Measurements from ENCODE around the gene FOXP4.

FOXP4 gene

DNA sequence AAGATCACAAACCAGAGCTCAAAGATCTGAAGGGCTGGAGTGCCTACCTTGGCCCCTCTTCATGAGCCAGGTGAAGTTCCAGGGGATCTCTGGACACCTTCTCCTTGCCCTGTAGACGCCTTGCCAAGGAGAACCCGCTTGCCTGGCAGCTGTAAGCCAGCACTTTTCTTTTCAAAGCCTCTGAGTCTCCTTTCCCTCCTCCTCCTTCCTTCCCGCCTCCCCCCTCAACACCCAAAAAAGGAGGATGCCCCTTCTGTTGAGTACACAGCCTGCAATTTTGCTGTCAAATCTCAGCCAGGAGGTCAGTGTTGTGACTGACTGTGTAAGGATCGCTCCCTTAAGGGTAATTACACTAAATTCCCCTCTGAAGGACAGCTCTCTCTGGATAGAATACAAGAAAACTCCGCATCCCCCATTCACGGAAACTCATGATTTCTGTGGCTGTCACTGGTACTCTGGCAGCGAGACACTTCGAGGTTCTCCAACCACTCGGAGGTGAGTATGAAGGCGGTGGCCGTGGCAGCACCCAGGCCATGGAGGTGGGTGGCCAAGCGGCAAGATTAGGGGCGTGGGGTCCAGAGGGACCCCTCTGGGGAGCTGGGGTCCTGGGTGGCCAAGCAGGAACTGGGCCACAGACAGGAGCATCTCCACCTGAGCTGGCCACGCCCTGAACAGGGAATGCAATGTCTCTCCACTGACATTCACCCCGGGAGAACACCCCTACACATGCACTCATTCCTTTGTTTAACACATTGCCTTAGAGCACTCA lies 23.2 kb upstream of the FOXP4 start:
- DNase-seq (ENCODE audit: low read depth, low spot score) = no peak

DNA sequence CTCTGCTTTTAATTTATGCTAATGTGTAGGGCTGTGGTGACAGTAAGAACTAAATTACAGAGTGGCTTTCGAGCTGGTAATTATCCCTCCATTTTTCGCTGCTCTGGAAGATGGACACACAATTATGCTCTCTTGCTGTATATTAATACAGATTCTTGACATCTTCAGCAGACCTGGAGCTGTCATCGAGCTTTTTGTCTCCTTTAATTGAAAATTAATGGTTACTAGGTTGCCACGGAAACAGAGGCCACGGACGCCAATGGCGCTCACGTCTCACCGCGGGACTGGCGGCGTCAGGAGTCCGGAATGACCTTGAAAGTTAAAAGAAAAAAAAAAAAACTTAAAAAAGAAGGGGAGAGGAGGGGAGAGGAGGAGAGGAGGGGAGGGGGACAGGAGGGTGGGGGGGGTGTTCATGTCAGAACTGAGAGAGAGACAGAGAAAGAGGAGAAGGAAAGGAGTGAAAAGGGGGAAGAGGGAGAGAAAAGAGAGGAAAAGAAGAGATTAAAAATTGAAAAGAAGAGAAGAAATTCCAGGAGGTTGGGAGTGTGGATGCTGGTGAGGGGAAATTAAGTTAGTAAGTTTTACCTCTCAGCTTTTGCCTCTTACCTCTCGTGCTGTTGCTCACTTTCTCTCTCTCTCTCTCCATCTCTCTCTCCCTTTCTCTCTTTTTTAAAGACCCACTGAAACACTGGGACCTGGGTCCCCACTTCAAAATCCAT lies 22.1 kb upstream of the FOXP4 start:
- no peak for DNase-seq (ENCODE audit: low read depth, low spot score)

GRCh38 chr6:41524634-41525011 lies 21.6 kb upstream of the FOXP4 start:
- no peak for DNase-seq (ENCODE audit: low read depth, low spot score)

- DNase-seq (ENCODE audit: low read depth, low spot score) = peak; percentile 70
Observed at GRCh38 chr6:41527721-41528408, 18.3 kb upstream of the FOXP4 start.

GRCh38 chr6:41528409-41528963 lies 17.7 kb upstream of the FOXP4 start:
- DNase-seq (ENCODE audit: low read depth, low spot score) = no peak

DNA sequence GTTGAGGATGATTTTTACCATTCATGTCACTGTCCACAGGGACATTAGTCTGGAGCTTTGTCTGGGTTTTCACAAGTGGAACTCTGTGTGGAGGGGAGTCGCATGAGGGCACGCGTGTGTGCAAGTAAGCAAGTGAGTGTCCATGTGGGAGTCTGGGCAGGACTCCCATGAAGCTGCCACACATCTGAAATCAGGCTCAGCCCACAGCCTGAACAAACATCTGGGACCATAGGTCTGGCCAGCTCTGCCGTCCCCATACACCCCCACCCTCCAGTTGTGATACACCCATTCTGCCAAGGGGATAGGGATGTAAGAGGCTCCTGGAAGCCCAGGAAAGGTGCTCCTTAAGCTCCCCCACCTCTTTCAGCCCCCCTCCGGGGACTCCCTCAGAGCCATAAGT lies 17.1 kb upstream of the FOXP4 start:
- no peak for DNase-seq (ENCODE audit: low read depth, low spot score)

DNA sequence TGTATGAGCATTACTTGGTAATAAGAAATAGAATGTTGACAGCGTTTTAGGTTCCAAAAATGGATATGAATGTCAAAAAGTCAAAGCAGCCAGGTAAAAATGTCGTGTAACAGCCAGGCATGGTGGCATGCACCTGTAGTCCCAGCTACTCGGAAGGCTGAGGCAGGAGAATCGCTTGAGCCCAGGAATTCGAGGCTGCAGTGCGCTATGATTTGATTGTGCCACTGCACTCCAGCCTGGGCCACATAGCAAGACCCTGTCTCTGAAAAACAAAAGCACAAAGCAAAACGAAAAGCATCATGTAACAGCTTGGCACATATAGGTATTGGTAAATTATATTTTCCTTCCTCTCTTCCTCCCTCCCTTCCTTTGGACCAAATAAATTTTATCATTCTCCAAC lies 16.2 kb upstream of the FOXP4 start:
- no peak for DNase-seq (ENCODE audit: low read depth, low spot score)

DNA sequence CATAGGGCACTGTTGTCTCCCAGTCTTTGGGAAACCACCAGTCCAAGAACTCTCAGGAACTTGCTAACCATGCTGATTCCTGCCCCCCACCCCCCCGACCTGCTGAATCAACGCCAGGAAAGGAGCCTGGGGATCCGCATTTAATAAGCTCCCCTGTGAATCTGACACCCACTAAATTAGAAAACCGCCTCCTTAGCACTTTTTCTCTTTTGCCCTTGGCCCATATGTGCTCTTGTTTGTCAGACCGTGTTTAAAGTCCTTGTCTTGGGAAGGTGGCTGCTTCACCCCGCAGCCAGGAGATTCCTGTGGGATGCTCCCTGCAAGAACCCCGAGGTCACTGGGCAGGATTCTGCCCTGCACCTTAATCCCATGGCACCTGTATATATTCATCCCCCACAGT lies 15.7 kb upstream of the FOXP4 start:
- no peak for DNase-seq (ENCODE audit: low read depth, low spot score)

- no peak for DNase-seq (ENCODE audit: low read depth, low spot score)
Observed at GRCh38 chr6:41531016-41531415, 15.2 kb upstream of the FOXP4 start.

- DNase-seq (ENCODE audit: low read depth, low spot score) = peak; percentile 31
Observed at GRCh38 chr6:41531591-41532582, 14.3 kb upstream of the FOXP4 start.

- DNase-seq (ENCODE audit: low read depth, low spot score) = no peak
Observed at GRCh38 chr6:41535766-41536165, 10.4 kb upstream of the FOXP4 start.

DNA sequence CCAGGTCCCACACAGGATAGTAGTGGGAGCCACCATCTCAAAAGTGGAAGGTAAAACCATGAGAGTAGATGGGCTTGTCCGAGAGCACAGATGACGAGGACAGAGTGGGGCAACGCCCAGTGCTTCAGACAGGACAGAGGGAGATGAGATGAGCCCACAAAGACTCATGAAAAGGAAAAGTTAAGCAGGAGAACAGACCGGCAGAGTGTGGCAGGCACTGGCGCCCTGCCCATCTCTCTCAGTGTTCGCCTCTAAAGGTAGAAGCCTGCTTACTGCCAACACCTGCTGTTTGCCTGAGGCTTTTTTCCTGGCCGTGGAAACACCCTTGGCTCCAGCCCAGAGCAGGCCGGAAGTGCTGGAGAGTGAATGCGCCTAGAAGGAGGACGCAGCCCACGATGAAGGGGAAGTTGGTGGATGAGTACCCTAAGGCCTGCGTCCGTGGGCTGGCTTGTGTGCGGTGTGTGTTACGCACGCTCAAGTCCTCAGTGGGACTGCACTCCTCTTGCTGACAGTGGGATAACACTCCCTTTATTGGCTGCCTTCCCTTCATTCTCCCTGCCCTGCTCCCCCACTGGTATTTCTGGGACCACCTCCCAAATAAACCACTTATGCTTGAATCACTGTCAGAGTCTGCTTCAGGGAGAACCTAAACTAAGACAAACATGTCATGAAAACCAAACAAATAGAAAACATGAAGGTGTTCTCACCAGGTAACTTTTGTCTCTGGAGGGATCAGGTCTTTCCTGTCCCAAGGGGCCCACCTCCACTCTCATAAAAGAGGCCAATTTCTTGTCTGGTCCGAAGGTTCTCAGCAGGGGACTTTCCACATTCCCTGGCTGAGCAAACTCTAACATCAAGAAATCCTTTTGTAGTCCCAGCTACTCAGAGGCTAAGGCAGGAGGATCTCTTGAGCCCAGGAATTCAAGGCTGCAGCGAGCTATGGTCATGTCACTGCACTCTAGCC lies 9.1 kb upstream of the FOXP4 start:
- peak; percentile 41 for DNase-seq (ENCODE audit: low read depth, low spot score)

GRCh38 chr6:41538556-41539182 lies 7.5 kb upstream of the FOXP4 start:
- DNase-seq (ENCODE audit: low read depth, low spot score) = no peak

DNA sequence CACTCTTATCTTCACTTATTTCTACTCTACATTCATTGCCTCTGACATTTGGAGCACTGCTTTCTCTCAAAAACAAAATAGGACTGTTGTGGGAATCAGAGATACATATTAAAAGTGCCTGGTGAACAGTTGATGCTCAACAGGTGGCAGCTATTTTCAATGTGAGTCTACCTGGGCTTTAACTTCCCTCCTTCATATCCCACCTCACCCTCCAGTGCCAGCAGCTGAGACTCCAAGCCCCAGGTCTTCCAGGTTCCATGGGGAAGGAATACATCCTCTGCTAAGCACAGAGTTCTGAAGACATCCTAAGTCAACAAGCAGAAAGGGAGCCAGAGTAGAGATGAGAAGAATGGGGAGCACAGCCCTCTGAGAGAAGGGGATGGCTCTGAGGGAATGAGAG lies 7.0 kb upstream of the FOXP4 start:
- DNase-seq (ENCODE audit: low read depth, low spot score) = no peak

GRCh38 chr6:41541364-41541763 lies 4.8 kb upstream of the FOXP4 start:
- no peak for DNase-seq (ENCODE audit: low read depth, low spot score)

DNA sequence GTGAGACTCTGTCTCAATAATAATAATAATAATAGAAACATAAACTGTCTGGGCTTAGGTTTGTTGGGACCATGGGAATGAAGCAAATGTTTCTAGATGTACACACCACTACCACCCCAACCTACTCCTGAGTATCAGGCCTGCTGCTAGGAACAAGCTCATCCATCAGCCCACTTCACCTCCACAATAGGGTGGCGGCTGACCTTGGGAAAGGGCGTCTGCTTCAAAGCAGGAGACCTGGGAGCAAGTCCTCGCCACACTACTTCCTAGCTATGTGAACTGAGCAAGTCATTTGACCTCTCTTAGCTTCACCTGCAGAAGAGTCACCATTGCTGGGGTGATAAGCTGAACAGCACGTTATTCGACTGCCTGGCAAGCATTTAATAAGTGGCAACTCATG lies 3.1 kb upstream of the FOXP4 start:
- DNase-seq (ENCODE audit: low read depth, low spot score) = no peak

DNA sequence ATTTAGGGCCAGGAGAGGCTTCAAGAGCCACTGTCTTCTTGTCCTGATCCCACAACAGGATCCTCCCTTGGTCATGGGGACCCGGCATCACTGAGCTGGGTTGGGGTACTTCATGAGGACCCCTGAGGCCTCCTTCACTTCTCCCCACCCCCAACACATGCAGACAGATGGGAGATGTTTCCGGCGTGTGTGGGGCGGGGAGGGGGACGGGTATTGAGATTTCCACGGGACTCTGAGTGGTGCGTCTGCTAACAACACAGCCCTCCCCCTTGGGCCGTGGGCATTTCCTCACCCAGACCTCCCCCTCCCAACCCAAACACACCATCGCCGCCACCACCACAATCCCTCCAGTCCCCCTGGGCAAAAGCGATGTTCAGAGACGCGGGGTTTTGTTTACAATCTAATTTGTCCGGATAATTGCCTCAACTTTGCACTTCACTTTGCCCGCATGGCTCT lies 906 bp upstream of the FOXP4 start:
- DNase-seq (ENCODE audit: low read depth, low spot score) = no peak

GRCh38 chr6:41546475-41546865 lies 289 bp downstream of the FOXP4 start:
- DNase-seq (ENCODE audit: low read depth, low spot score) = no peak

Data from astrocyte of the hippocampus (primary cell).